Measurements from ENCODE around the gene FAM234B.

Gene FAM234B

GRCh38 chr12:13044002-13044905 is at the start of gene FAM234B:
TSS of gene FAM234B (plus strand) at chr12:13044381. CDS start at chr12:13044404, 23 bp downstream.
- Histone ChIP-seq H3K9ac (ENCODE audit: low read depth, low read length) (peak within 1 kb of the TSS; percentile 80), H3K36me3 (ENCODE audit: insufficient read depth, low read length) (no peaks in the 10 kb centered on the region), H3K4me1 (ENCODE audit: insufficient read depth, low read length) (peaks cover 5% of the 10 kb centered on the region; the same call in 1 of the 2 replicates), H3K9me3 (ENCODE audit: control insufficient read depth, insufficient read depth, low read length) (no peaks in the 10 kb centered on the region)

- no peaks in the 10 kb centered on the region for H3K36me3 ChIP-seq (ENCODE audit: insufficient read depth, low read length)
- no peak overlapping the region for H3K9ac ChIP-seq (ENCODE audit: low read depth, low read length)
- peaks cover 14% of the 10 kb centered on the region for H3K4me1 ChIP-seq (ENCODE audit: insufficient read depth, low read length)
- H3K9me3 ChIP-seq (ENCODE audit: control insufficient read depth, insufficient read depth, low read length), result no peaks in the 10 kb centered on the region
Observed at GRCh38 chr12:12995088-12995487, 49.1 kb upstream of the FAM234B start.

- H3K36me3 ChIP-seq (ENCODE audit: insufficient read depth, low read length), result no peaks in the 10 kb centered on the region
- H3K4me1 ChIP-seq (ENCODE audit: insufficient read depth, low read length), result peaks cover 10% of the 10 kb centered on the region
- H3K9ac ChIP-seq (ENCODE audit: low read depth, low read length), result no peak overlapping the region
- no peaks in the 10 kb centered on the region for H3K9me3 ChIP-seq (ENCODE audit: control insufficient read depth, insufficient read depth, low read length)
Observed at GRCh38 chr12:12996209-12996608, 48.0 kb upstream of the FAM234B start.

- Histone ChIP-seq H3K36me3 (ENCODE audit: insufficient read depth, low read length) (no peaks in the 10 kb centered on the region), H3K9ac (ENCODE audit: low read depth, low read length) (no peak overlapping the region), H3K9me3 (ENCODE audit: control insufficient read depth, insufficient read depth, low read length) (no peaks in the 10 kb centered on the region), H3K4me1 (ENCODE audit: insufficient read depth, low read length) (peaks cover 6% of the 10 kb centered on the region; the same call in 1 of the 2 replicates)
Observed at GRCh38 chr12:12997156-12997555, 47.0 kb upstream of the FAM234B start.

GRCh38 chr12:12997734-12998133 is 46.4 kb upstream of the FAM234B start:
- Histone ChIP-seq H3K4me1 (ENCODE audit: insufficient read depth, low read length) (peaks cover 3% of the 10 kb centered on the region; the same call in 1 of the 2 replicates), H3K9me3 (ENCODE audit: control insufficient read depth, insufficient read depth, low read length) (no peaks in the 10 kb centered on the region), H3K9ac (ENCODE audit: low read depth, low read length) (no peak overlapping the region), H3K36me3 (ENCODE audit: insufficient read depth, low read length) (no peaks in the 10 kb centered on the region)

GRCh38 chr12:12998248-12998647 is 45.9 kb upstream of the FAM234B start:
- no peaks in the 10 kb centered on the region for H3K36me3 ChIP-seq (ENCODE audit: insufficient read depth, low read length)
- H3K9ac ChIP-seq (ENCODE audit: low read depth, low read length), result no peak overlapping the region
- peaks cover 2% of the 10 kb centered on the region; the same call in 1 of the 2 replicates for H3K4me1 ChIP-seq (ENCODE audit: insufficient read depth, low read length)
- H3K9me3 ChIP-seq (ENCODE audit: control insufficient read depth, insufficient read depth, low read length), result no peaks in the 10 kb centered on the region

GRCh38 chr12:12999271-12999958 is 44.8 kb upstream of the FAM234B start:
- Histone ChIP-seq H3K9ac (ENCODE audit: low read depth, low read length) (peak overlapping the region; percentile 76), H3K9me3 (ENCODE audit: control insufficient read depth, insufficient read depth, low read length) (no peaks in the 10 kb centered on the region), H3K36me3 (ENCODE audit: insufficient read depth, low read length) (no peaks in the 10 kb centered on the region), H3K4me1 (ENCODE audit: insufficient read depth, low read length) (peaks cover 2% of the 10 kb centered on the region; the same call in 1 of the 2 replicates)

- H3K36me3 ChIP-seq (ENCODE audit: insufficient read depth, low read length), result no peaks in the 10 kb centered on the region
- H3K9me3 ChIP-seq (ENCODE audit: control insufficient read depth, insufficient read depth, low read length), result no peaks in the 10 kb centered on the region
- H3K4me1 ChIP-seq (ENCODE audit: insufficient read depth, low read length), result peaks cover 2% of the 10 kb centered on the region; the same call in 1 of the 2 replicates
- peak within 1 kb of the TSS; percentile 76 for H3K9ac ChIP-seq (ENCODE audit: low read depth, low read length)
Observed at GRCh38 chr12:12999959-13000615, 44.1 kb upstream of the FAM234B start, which contains the start of gene HEBP1. TSS of gene HEBP1 (minus strand) at chr12:13000265. CDS start at chr12:13000114, 151 bp downstream.

- Histone ChIP-seq H3K4me1 (ENCODE audit: insufficient read depth, low read length) (peaks cover 2% of the 10 kb centered on the region), H3K9ac (ENCODE audit: low read depth, low read length) (peak overlapping the region; percentile 73), H3K36me3 (ENCODE audit: insufficient read depth, low read length) (no peaks in the 10 kb centered on the region), H3K9me3 (ENCODE audit: control insufficient read depth, insufficient read depth, low read length) (no peaks in the 10 kb centered on the region)
Observed at GRCh38 chr12:13000616-13000924, 43.6 kb upstream of the FAM234B start.

- H3K9ac ChIP-seq (ENCODE audit: low read depth, low read length), result peak overlapping the region; percentile 73
- H3K4me1 ChIP-seq (ENCODE audit: insufficient read depth, low read length), result peaks cover 5% of the 10 kb centered on the region
- no peaks in the 10 kb centered on the region for H3K36me3 ChIP-seq (ENCODE audit: insufficient read depth, low read length)
- no peaks in the 10 kb centered on the region for H3K9me3 ChIP-seq (ENCODE audit: control insufficient read depth, insufficient read depth, low read length)
Observed at GRCh38 chr12:13000925-13001774, 43.0 kb upstream of the FAM234B start.

GRCh38 chr12:13001775-13002040 is 42.5 kb upstream of the FAM234B start:
- H3K9me3 ChIP-seq (ENCODE audit: control insufficient read depth, insufficient read depth, low read length), result no peaks in the 10 kb centered on the region
- no peaks in the 10 kb centered on the region for H3K36me3 ChIP-seq (ENCODE audit: insufficient read depth, low read length)
- peaks cover 10% of the 10 kb centered on the region for H3K4me1 ChIP-seq (ENCODE audit: insufficient read depth, low read length)
- peak overlapping the region; percentile 73; the same call in 1 of the 2 replicates for H3K9ac ChIP-seq (ENCODE audit: low read depth, low read length)

GRCh38 chr12:13002301-13003097 is 41.7 kb upstream of the FAM234B start:
- Histone ChIP-seq H3K4me1 (ENCODE audit: insufficient read depth, low read length) (peaks cover 8% of the 10 kb centered on the region), H3K36me3 (ENCODE audit: insufficient read depth, low read length) (no peaks in the 10 kb centered on the region), H3K9me3 (ENCODE audit: control insufficient read depth, insufficient read depth, low read length) (no peaks in the 10 kb centered on the region), H3K9ac (ENCODE audit: low read depth, low read length) (no peak overlapping the region)

GRCh38 chr12:13004361-13004760 is 39.8 kb upstream of the FAM234B start:
- H3K4me1 ChIP-seq (ENCODE audit: insufficient read depth, low read length), result peaks cover 8% of the 10 kb centered on the region
- no peaks in the 10 kb centered on the region for H3K36me3 ChIP-seq (ENCODE audit: insufficient read depth, low read length)
- no peak overlapping the region for H3K9ac ChIP-seq (ENCODE audit: low read depth, low read length)
- H3K9me3 ChIP-seq (ENCODE audit: control insufficient read depth, insufficient read depth, low read length), result no peaks in the 10 kb centered on the region

Data from ES-I3 (cell line).